Glutamatergic neuron (in vitro differentiated cells): Measurements from ENCODE around the gene CCDC116. TPM values are rescaled to one million over a fixed set of nuclear protein-coding genes. Genes with fewer than 3 reads are reported as not detected.
"Not testable (repeated sequence)": the region's sequence is repeated elsewhere in the genome, so short reads cannot be mapped to it uniquely, and the experiment has no call there.

ENCODE experiments used
- DNase-seq: peaks from one replicate; pipeline ENCODE4 v3.0.0; 2022
- H3K27ac Mint-ChIP-seq: one replicate; pipeline ENCODE4 v1.8.0; 2020; ENCODE audit warnings: mild to moderate bottlenecking, mixed read lengths, inconsistent platforms; ENCODE audit not compliant: unreplicated experiment
- H3K27me3 Mint-ChIP-seq: one replicate; pipeline ENCODE4 v1.8.0; 2020; ENCODE audit warnings: mild to moderate bottlenecking, moderate library complexity, mixed read lengths, inconsistent platforms; ENCODE audit not compliant: unreplicated experiment
- H3K36me3 Mint-ChIP-seq: one replicate; pipeline ENCODE4 v1.8.0; 2020; ENCODE audit warnings: mild to moderate bottlenecking, mixed read lengths, inconsistent platforms; ENCODE audit not compliant: unreplicated experiment
- H3K4me1 Mint-ChIP-seq: one replicate; pipeline ENCODE4 v1.8.0; 2020; ENCODE audit warnings: mild to moderate bottlenecking, low read depth, mixed read lengths, inconsistent platforms; ENCODE audit not compliant: unreplicated experiment
- H3K4me3 Mint-ChIP-seq: one replicate; pipeline ENCODE4 v1.8.0; 2020; ENCODE audit warnings: mild to moderate bottlenecking, mixed read lengths, inconsistent platforms; ENCODE audit not compliant: unreplicated experiment
- H3K9me3 Mint-ChIP-seq: one replicate; pipeline ENCODE4 v1.8.0; 2020; ENCODE audit warnings: mild to moderate bottlenecking, moderate library complexity, mixed read lengths, inconsistent platforms; ENCODE audit not compliant: unreplicated experiment
- CTCF ChIP-seq: fragments of 200-600 bp; sonication (generic); IDR thresholded peaks from one replicate; pipeline ENCODE4 v1.5.0; 2021; ENCODE audit not compliant: partially characterized antibody, unreplicated experiment
- total RNA-seq: library from RNA; stranded (reverse); fragmentation: NEBNext Ultra II Directional; extraction: Animal tissue kit (Norgen Biotek cat#: 25700); gene quantifications from one replicate; pipeline ENCODE4 v1.2.1, GENCODE V29; 2021; ENCODE audit not compliant: unreplicated experiment

The CCDC116 gene
- total RNA-seq, 1 donor from 2014 or later: 0.71 TPM

GRCh38 chr22:21594865-21595452 is 37.6 kb upstream of the CCDC116 start:
- no peak for DNase-seq
- Mint-ChIP-seq H3K36me3 (peaks cover 6% of the 10 kb centered on the region), H3K4me1 (peaks cover 36% of the 10 kb centered on the region), H3K27me3 (peaks cover 2% of the 10 kb centered on the region), H3K4me3 (no peak overlapping the region), H3K9me3 (peaks cover 10% of the 10 kb centered on the region), H3K27ac (no peak overlapping the region)
- no peak for TF ChIP-seq CTCF

- H3K27ac Mint-ChIP-seq, H3K27me3 Mint-ChIP-seq, DNase-seq, H3K4me3 Mint-ChIP-seq, H3K36me3 Mint-ChIP-seq: not testable (repeated sequence)
- H3K4me1 Mint-ChIP-seq: peaks cover 25% of the 10 kb centered on the region
- H3K9me3 Mint-ChIP-seq: peaks cover 10% of the 10 kb centered on the region
Observed at GRCh38 chr22:21596356-21597135, 36.0 kb upstream of the CCDC116 start.

- Mint-ChIP-seq H3K27me3 (peaks cover 5% of the 10 kb centered on the region), H3K4me1 (peaks cover 20% of the 10 kb centered on the region), H3K36me3 (peaks cover 6% of the 10 kb centered on the region), H3K27ac (no peak overlapping the region), H3K4me3 (no peak overlapping the region), H3K9me3 (peaks cover 10% of the 10 kb centered on the region)
- TF ChIP-seq CTCF: no peak
- DNase-seq: no peak
Observed at GRCh38 chr22:21598302-21598701, 34.3 kb upstream of the CCDC116 start.

GRCh38 chr22:21599053-21599893 is 33.3 kb upstream of the CCDC116 start:
- H3K27ac Mint-ChIP-seq: peak overlapping the region; percentile 74
- DNase-seq: no peak
- no peak for TF ChIP-seq CTCF
- H3K4me3 Mint-ChIP-seq: no peak overlapping the region
- peaks cover 2% of the 10 kb centered on the region for H3K36me3 Mint-ChIP-seq
- peaks cover 10% of the 10 kb centered on the region for H3K4me1 Mint-ChIP-seq
- H3K9me3 Mint-ChIP-seq: peaks cover 9% of the 10 kb centered on the region
- peaks cover 5% of the 10 kb centered on the region for H3K27me3 Mint-ChIP-seq

DNA sequence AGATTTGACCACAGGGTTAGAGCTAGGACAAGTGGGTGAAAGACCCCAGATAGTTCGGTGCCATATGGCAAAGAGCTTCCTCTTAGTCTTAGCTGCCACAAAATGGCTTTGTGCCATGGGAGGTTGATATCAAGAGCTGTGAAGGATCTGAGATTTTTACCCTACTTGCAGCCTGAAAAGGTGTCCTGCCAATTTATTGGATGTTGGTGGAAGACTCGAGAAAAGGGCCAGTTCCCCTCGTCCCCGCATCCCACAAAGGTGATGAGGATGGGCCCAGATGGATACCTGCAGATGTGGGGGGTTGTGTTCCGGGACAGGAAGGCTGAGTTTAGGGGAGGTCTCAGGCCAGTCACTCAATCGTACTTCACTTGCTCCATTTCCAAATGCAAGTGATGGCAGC is 30.0 kb upstream of the CCDC116 start:
- Mint-ChIP-seq H3K27ac (peak overlapping the region; percentile 40), H3K9me3 (peaks cover 8% of the 10 kb centered on the region), H3K4me3 (no peak overlapping the region), H3K36me3 (no peaks in the 10 kb centered on the region), H3K4me1 (peaks cover 6% of the 10 kb centered on the region), H3K27me3 (peaks cover 3% of the 10 kb centered on the region)
- DNase-seq: no peak
- no peak for TF ChIP-seq CTCF
